H1 (cell line): Measurements from ENCODE around the gene ZDHHC17.
A peak's percentile ranks its signal among the peaks of the same experiment; 100 is the strongest.

Experiments used
- BRCA1 ChIP-seq: IDR thresholded peaks from 2 replicates; pipeline ENCODE4 v1.6.1; 2012; ENCODE audit warnings: low read depth, low read length, improper control_type of control experiment
- EGR1 ChIP-seq: IDR thresholded peaks from 2 replicates; pipeline ENCODE4 v1.6.1; 2011; ENCODE audit warnings: low read depth, low read length, borderline replicate concordance
- JUN ChIP-seq: IDR thresholded peaks from 2 replicates; pipeline ENCODE4 v1.6.1; 2011; ENCODE audit warnings: low read depth, mild to moderate bottlenecking, improper control_type of control experiment, low read length
- MAX ChIP-seq: IDR thresholded peaks from 2 replicates; pipeline ENCODE4 v1.6.1; 2012; ENCODE audit warnings: inconsistent platforms
- POLR2A ChIP-seq, 2 experiments: IDR thresholded peaks; 1 replicate in 1 of 2; 2 replicates in 1 of 2; pipeline ENCODE4 v1.6.1; 2011; ENCODE audit warnings: low read depth in 2 of 2, low read length in 2 of 2, mild to moderate bottlenecking in 2 of 2; ENCODE audit errors: control extremely low read depth in 1 of 2
- POLR2AphosphoS5 ChIP-seq: IDR thresholded peaks from 2 replicates; pipeline ENCODE4 v1.6.1; 2011; ENCODE audit warnings: low read depth, low read length
- RNF2 ChIP-seq: fragments of 200-900, 300-1000 bp; sonication (generic); IDR thresholded peaks from 2 replicates; pipeline ENCODE4 v1.7.1; 2016; ENCODE audit warnings: borderline replicate concordance, low read depth, mild to moderate bottlenecking, antibody characterized with exemption, low read length; ENCODE audit not compliant: poor library complexity, severe bottlenecking; ENCODE audit errors: missing control alignments
- SP1 ChIP-seq: IDR thresholded peaks from 2 replicates; pipeline ENCODE4 v1.6.1; 2011; ENCODE audit warnings: low read depth, low read length
- TEAD4 ChIP-seq: IDR thresholded peaks from 2 replicates; pipeline ENCODE4 v1.6.1; 2012; ENCODE audit warnings: low read depth, low read length, inconsistent platforms, mixed read lengths
- ZNF274 ChIP-seq: IDR thresholded peaks from 2 replicates; pipeline ENCODE4 v1.7.0; 2012; ENCODE audit warnings: low read length, borderline replicate concordance; ENCODE audit errors: extremely low read depth
- TF ChIP-seq, protein P1 (sequence below), 3 experiments: IDR thresholded peaks; 1 replicate in 2 of 3; 2 replicates in 1 of 3; pipeline versions ENCODE4 v1.5.1 to v1.6.1; 2011; ENCODE audit warnings: low read length in 3 of 3, mild to moderate bottlenecking in 3 of 3, inconsistent platforms in 2 of 3, low read depth in 1 of 3, moderate library complexity in 1 of 3; ENCODE audit not compliant: insufficient read depth in 1 of 3; ENCODE audit errors: control extremely low read depth in 1 of 3

- TF ChIP-seq JUN (no peak), POLR2AphosphoS5 (peak; percentile 92), POLR2A (IDR thresholded peaks at IDR 0.05; ENCODE audit: control extremely low read depth in 1 of 2, low read depth in 2 of 2, low read length in 2 of 2) (peak; percentile 48 to 94), ZNF274 (no peak), TEAD4 (no peak), BRCA1 (no peak), SP1 (0 out of 2 replicates have a peak, but pooled peaks have one; percentile 11), MAX (peak; percentile 64), RNF2 (no peak), EGR1 (peak; percentile 48; the same call in 1 of the 2 replicates)
- TF ChIP-seq, protein P1, sequence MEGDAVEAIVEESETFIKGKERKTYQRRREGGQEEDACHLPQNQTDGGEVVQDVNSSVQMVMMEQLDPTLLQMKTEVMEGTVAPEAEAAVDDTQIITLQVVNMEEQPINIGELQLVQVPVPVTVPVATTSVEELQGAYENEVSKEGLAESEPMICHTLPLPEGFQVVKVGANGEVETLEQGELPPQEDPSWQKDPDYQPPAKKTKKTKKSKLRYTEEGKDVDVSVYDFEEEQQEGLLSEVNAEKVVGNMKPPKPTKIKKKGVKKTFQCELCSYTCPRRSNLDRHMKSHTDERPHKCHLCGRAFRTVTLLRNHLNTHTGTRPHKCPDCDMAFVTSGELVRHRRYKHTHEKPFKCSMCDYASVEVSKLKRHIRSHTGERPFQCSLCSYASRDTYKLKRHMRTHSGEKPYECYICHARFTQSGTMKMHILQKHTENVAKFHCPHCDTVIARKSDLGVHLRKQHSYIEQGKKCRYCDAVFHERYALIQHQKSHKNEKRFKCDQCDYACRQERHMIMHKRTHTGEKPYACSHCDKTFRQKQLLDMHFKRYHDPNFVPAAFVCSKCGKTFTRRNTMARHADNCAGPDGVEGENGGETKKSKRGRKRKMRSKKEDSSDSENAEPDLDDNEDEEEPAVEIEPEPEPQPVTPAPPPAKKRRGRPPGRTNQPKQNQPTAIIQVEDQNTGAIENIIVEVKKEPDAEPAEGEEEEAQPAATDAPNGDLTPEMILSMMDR (IDR thresholded peaks at IDR 0.05; ENCODE audit: control extremely low read depth in 1 of 3, insufficient read depth in 1 of 3, low read depth in 1 of 3, low read length in 3 of 3): no peak
Observed at GRCh38 chr12:76763746-76764675, at the start of gene ZDHHC17.
